Coronary artery (tissue), 2 donors: ENCODE data around the gene TMEM209.
"Not testable (repeated sequence)": the region's sequence is repeated elsewhere in the genome, so short reads cannot be mapped to it uniquely, and the experiment has no call there.

Experiments
- DNase-seq: peaks from one replicate; pipeline ENCODE4 v3.0.0-alpha.2; 2017; ENCODE audit warnings: low spot score
- H3K27ac ChIP-seq, 2 donors: fragments of 200-600 bp; sonication (generic); one replicate each; pipeline ENCODE4 v1.5.1; 2016 to 2019
- H3K4me3 ChIP-seq: fragments of 200-600 bp; sonication (generic); 2 replicates; pipeline ENCODE4 v1.5.1; 2016; ENCODE audit warnings: mild to moderate bottlenecking, moderate library complexity
- TF ChIP-seq, protein P1 (sequence below): fragments of 200-600 bp; sonication (generic); IDR thresholded peaks from one replicate; pipeline ENCODE4 v1.5.1; 2019; ENCODE audit warnings: antibody characterized with exemption

TMEM209 gene

DNA sequence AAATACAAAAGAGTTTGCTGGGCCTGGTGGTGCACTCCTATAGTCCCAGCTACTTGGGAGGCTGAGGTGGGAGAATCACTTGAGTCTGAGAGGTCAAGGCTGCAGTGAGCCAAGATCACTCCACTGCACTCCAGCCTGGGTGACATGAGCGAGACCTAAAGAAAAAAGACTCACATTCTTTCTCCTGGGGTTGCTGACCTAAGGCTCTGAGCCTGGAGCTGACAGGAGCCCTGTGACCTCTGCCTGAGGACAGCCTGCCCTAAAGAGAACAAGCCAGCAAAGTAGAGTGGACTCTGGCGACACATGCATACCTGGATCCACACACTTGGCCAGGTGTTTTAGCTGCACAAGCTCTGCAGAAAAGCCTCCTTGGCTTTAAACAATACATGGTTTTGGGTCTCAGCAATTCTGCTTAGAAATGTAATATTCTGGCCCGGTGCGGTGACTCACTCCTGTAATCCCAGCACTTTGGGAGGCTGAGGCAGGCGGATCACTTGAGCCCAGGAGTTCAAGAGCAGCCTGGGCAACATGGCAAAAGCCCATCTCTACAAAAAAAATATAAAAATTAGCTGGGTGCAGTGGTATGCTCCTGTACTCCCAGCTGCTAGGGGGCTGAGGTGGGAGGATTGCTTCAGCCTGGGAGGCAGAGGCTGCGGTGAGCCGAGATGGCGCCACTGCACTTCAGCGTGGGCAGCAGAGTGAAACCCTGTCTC, 58.4 kb downstream of the TMEM209 start:
- H3K27ac ChIP-seq, result no peak overlapping the region
- TF ChIP-seq, protein P1, sequence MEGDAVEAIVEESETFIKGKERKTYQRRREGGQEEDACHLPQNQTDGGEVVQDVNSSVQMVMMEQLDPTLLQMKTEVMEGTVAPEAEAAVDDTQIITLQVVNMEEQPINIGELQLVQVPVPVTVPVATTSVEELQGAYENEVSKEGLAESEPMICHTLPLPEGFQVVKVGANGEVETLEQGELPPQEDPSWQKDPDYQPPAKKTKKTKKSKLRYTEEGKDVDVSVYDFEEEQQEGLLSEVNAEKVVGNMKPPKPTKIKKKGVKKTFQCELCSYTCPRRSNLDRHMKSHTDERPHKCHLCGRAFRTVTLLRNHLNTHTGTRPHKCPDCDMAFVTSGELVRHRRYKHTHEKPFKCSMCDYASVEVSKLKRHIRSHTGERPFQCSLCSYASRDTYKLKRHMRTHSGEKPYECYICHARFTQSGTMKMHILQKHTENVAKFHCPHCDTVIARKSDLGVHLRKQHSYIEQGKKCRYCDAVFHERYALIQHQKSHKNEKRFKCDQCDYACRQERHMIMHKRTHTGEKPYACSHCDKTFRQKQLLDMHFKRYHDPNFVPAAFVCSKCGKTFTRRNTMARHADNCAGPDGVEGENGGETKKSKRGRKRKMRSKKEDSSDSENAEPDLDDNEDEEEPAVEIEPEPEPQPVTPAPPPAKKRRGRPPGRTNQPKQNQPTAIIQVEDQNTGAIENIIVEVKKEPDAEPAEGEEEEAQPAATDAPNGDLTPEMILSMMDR, result no peak
- H3K4me3 ChIP-seq, result no peak overlapping the region
- DNase-seq, result no peak

- H3K4me3 ChIP-seq, H3K27ac ChIP-seq, DNase-seq: not testable (repeated sequence)
Observed at GRCh38 chr7:130146142-130146541, 59.1 kb downstream of the TMEM209 start.

- DNase-seq, result no peak
- TF ChIP-seq, protein P1, result no peak
- no peak overlapping the region for H3K27ac ChIP-seq
- H3K4me3 ChIP-seq, result no peak overlapping the region
Observed at GRCh38 chr7:130145424-130146100, 59.6 kb downstream of the TMEM209 start.

DNA sequence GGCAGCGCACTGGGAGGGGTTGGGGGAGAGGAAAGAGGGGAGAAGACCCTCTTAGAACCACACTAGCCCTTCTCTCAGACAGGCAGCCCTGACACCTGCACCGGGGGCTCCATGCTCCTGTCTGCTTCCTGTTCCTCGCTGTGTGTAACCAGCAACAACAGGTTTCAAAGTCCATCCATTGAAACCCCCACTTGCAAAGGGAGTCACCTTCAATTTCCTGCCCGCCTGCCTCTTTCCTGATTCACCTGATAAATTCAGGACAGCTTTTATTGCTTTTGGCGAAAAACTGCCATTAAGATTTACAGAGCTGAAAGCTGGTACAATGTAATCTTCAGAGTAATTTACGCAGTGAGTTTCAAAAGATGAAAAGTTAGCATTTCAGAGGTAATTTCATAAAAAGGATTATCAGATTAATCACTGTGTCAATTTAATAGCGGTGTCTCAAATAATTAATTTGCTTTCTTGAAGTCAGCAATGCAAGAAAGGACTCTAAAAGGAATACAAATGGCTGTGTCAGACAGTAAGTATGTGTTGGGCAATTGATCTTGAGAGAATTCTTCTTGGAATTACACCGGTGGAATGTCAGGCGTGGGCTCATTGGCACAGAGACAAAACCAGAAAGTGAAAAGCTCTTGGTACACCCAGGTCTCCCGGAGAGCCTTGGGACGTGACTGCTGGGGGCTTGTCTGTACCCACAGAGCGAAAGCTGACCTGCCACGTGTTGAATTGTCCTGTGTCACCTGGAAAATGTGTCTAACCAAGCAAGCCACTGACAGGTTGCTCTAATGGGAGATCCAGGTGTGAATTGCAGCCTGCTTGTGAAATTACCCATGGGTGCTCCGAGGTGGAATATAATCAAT, 60.7 kb downstream of the TMEM209 start:
- no peak overlapping the region for H3K27ac ChIP-seq

GRCh38 chr7:130143986-130144311, 61.3 kb downstream of the TMEM209 start:
- Histone ChIP-seq H3K4me3 (no peak overlapping the region), H3K27ac (no peak overlapping the region)
- TF ChIP-seq, protein P1, result no peak
- no peak for DNase-seq

More for the DNA sequence above, 60.7 kb downstream of the TMEM209 start:
- H3K4me3 ChIP-seq, result no peak overlapping the region
- TF ChIP-seq, protein P1, result no peak
- no peak for DNase-seq

DNA sequence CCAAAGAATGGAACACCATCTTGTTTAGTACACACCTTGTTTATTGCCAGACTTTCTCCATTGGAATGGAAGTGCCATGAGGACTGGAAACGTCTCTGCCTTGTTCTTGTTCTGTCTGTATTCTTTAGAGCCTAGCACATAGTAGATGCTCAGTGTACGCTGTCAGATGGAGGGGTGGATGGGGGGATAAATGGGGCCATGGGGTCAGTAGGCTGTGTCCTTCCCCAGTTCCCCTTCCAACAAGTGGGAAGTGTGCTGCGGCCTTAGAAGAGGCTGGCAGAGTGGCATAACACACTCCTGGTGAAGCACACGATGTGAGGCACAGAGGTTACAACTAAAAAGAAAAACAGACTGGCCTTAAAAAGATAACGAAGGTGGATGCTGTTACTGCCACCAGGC, 61.9 kb downstream of the TMEM209 start:
- Histone ChIP-seq H3K4me3 (no peak overlapping the region), H3K27ac (no peak overlapping the region)
- DNase-seq, result no peak
- TF ChIP-seq, protein P1, result no peak

DNA sequence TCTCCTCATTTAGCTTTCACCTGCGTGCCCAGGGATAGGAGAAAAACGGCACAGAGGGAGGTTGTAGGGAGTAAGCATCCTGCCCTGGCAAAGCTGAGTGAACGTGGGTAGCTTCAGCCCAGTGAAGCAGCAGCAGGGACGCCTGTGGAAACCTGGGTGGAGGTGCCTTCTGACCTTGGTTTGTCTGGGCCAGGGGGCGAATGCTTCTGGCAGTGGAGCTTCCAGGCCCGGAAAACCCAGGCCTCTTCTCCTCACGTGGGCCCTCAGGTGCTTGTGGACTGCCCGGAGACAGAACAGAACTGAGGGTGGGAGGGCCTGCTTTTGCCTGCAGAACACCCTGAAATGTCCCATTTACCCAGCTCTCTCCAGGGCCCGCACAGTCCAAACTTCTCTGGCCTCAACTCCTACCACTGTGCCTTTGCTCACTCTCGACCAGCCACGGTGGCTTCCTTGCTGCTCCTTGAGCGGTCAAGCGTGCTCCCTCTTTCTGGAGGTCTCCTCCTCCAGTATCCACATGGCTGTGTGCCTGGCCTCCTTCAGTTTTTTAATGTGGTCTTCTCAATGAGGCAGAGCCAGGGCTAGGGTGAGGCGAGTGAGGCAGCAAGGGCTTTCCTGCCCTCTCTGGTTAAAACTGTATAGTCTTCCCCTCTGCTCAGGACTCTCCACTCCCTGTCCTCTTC, 62.4 kb downstream of the TMEM209 start:
- H3K27ac ChIP-seq, result no peak overlapping the region
- H3K4me3 ChIP-seq, result no peak overlapping the region
- DNase-seq, result no peak
- TF ChIP-seq, protein P1, result no peak
